ENCODE results near the gene FYB1. TPM values are rescaled to one million over a fixed set of nuclear protein-coding genes. Genes with fewer than 3 reads are reported as not detected.

Gene FYB1
- polyA plus RNA-seq, 6 donors from 2014 or later: 1.4 to 4.1 (median 2.0) TPM

GRCh38 chr5:39119404-39120051 is 99.8 kb downstream of the FYB1 start:
- H3K27ac Mint-ChIP-seq: no peak overlapping the region

GRCh38 chr5:39118638-39119037 is 100.7 kb downstream of the FYB1 start:
- peaks cover 0 to 8% (median 5%) of the 10 kb centered on the region in 3 donors for H3K27me3 Mint-ChIP-seq
- ATAC-seq (ENCODE audit: low read depth in 2 of 2) (no peak), DNase-seq (no peak)
- H3K4me1 Mint-ChIP-seq: no peaks in the 10 kb centered on the region
- H3K36me3 Mint-ChIP-seq: no peaks in the 10 kb centered on the region
- no peaks in the 10 kb centered on the region for H3K9me3 Mint-ChIP-seq
- H3K27ac Mint-ChIP-seq: no peak overlapping the region
- no peak overlapping the region for H3K4me3 Mint-ChIP-seq

More at GRCh38 chr5:39119404-39120051, 99.8 kb downstream of the FYB1 start:
- peaks cover 0 to 8% (median 5%) of the 10 kb centered on the region in 3 donors for H3K27me3 Mint-ChIP-seq
- no peaks in the 10 kb centered on the region for H3K4me1 Mint-ChIP-seq
- no peak overlapping the region for H3K4me3 Mint-ChIP-seq
- no peak for DNase-seq
- H3K9me3 Mint-ChIP-seq: no peaks in the 10 kb centered on the region
- no peaks in the 10 kb centered on the region for H3K36me3 Mint-ChIP-seq
- ATAC-seq (ENCODE audit: low read depth in 2 of 2): no peak

GRCh38 chr5:39117401-39117800 is 102.0 kb downstream of the FYB1 start:
- DNase-seq: no peak
- H3K27ac Mint-ChIP-seq: peak overlapping the region in 1 of 6 donors; percentile 55
- no peaks in the 10 kb centered on the region for H3K4me1 Mint-ChIP-seq
- no peaks in the 10 kb centered on the region for H3K9me3 Mint-ChIP-seq
- peaks cover 0 to 8% (median 5%) of the 10 kb centered on the region in 3 donors for H3K27me3 Mint-ChIP-seq
- no peak overlapping the region for H3K4me3 Mint-ChIP-seq
- H3K36me3 Mint-ChIP-seq: no peaks in the 10 kb centered on the region
- no peak for ATAC-seq (ENCODE audit: low read depth in 2 of 2)

- Mint-ChIP-seq H3K4me1 (no peaks in the 10 kb centered on the region), H3K27me3 (peaks cover 0 to 1% (median under 1%) of the 10 kb centered on the region in 3 donors), H3K4me3 (no peak overlapping the region), H3K27ac (no peak overlapping the region), H3K9me3 (no peaks in the 10 kb centered on the region), H3K36me3 (no peaks in the 10 kb centered on the region)
- DNase-seq (no peak), ATAC-seq (ENCODE audit: low read depth in 2 of 2) (no peak)
Observed at GRCh38 chr5:39116344-39117170, 102.8 kb downstream of the FYB1 start.

GRCh38 chr5:39115644-39116343 is 103.6 kb downstream of the FYB1 start:
- Mint-ChIP-seq H3K9me3 (no peaks in the 10 kb centered on the region), H3K36me3 (no peaks in the 10 kb centered on the region), H3K4me3 (no peak overlapping the region), H3K27me3 (no peaks in the 10 kb centered on the region), H3K27ac (no peak overlapping the region), H3K4me1 (no peaks in the 10 kb centered on the region)
- ATAC-seq (ENCODE audit: low read depth in 2 of 2): no peak
- no peak for DNase-seq

- H3K4me3 Mint-ChIP-seq: no peak overlapping the region
- no peaks in the 10 kb centered on the region for H3K36me3 Mint-ChIP-seq
- ATAC-seq (ENCODE audit: low read depth in 2 of 2) (no peak), DNase-seq (no peak)
- H3K4me1 Mint-ChIP-seq: no peaks in the 10 kb centered on the region
- no peaks in the 10 kb centered on the region for H3K27me3 Mint-ChIP-seq
- H3K9me3 Mint-ChIP-seq: no peaks in the 10 kb centered on the region
- H3K27ac Mint-ChIP-seq: no peak overlapping the region
Observed at GRCh38 chr5:39114155-39114554, 105.2 kb downstream of the FYB1 start.

- Mint-ChIP-seq H3K27me3 (no peaks in the 10 kb centered on the region), H3K4me3 (no peak overlapping the region), H3K27ac (no peak overlapping the region), H3K4me1 (no peaks in the 10 kb centered on the region), H3K36me3 (no peaks in the 10 kb centered on the region), H3K9me3 (no peaks in the 10 kb centered on the region)
- no peak for DNase-seq
- ATAC-seq (ENCODE audit: low read depth in 2 of 2): no peak
Observed at GRCh38 chr5:39113354-39113953, 105.9 kb downstream of the FYB1 start.

- Mint-ChIP-seq H3K27me3 (peaks cover 0 to 1% (median 0%) of the 10 kb centered on the region in 3 donors), H3K4me3 (no peak overlapping the region), H3K9me3 (no peaks in the 10 kb centered on the region), H3K4me1 (no peaks in the 10 kb centered on the region), H3K36me3 (no peaks in the 10 kb centered on the region), H3K27ac (peak overlapping the region in 1 of 6 donors; percentile 14)
- DNase-seq: no peak
- ATAC-seq (ENCODE audit: low read depth in 2 of 2): no peak
Observed at GRCh38 chr5:39109606-39110005, 109.8 kb downstream of the FYB1 start.

GRCh38 chr5:39108987-39109386 is 110.4 kb downstream of the FYB1 start:
- H3K4me1 Mint-ChIP-seq: no peaks in the 10 kb centered on the region
- H3K9me3 Mint-ChIP-seq: no peaks in the 10 kb centered on the region
- no peaks in the 10 kb centered on the region for H3K36me3 Mint-ChIP-seq
- no peak overlapping the region for H3K4me3 Mint-ChIP-seq
- no peak for DNase-seq
- ATAC-seq (ENCODE audit: low read depth in 2 of 2): no peak
- no peak overlapping the region for H3K27ac Mint-ChIP-seq
- H3K27me3 Mint-ChIP-seq: peaks cover 0 to 6% (median 0%) of the 10 kb centered on the region in 3 donors

- Mint-ChIP-seq H3K4me3 (no peak overlapping the region), H3K4me1 (no peaks in the 10 kb centered on the region), H3K27ac (no peak overlapping the region), H3K9me3 (no peaks in the 10 kb centered on the region), H3K36me3 (no peaks in the 10 kb centered on the region), H3K27me3 (peaks cover 0 to 6% (median 0%) of the 10 kb centered on the region in 3 donors)
- no peak for DNase-seq
- no peak for ATAC-seq (ENCODE audit: low read depth in 2 of 2)
Observed at GRCh38 chr5:39107350-39107749, 112.0 kb downstream of the FYB1 start.

- H3K4me3 Mint-ChIP-seq: no peak overlapping the region
- no peaks in the 10 kb centered on the region for H3K36me3 Mint-ChIP-seq
- DNase-seq: peak; percentile 8
- no peak overlapping the region for H3K27ac Mint-ChIP-seq
- H3K27me3 Mint-ChIP-seq: peaks cover 0 to 6% (median 0%) of the 10 kb centered on the region in 3 donors
- H3K9me3 Mint-ChIP-seq: no peaks in the 10 kb centered on the region
- ATAC-seq (ENCODE audit: low read depth in 2 of 2): no peak
- no peaks in the 10 kb centered on the region for H3K4me1 Mint-ChIP-seq
Observed at GRCh38 chr5:39106322-39106721, 113.0 kb downstream of the FYB1 start.

- ATAC-seq (ENCODE audit: low read depth in 2 of 2) (no peak), DNase-seq (no peak)
- Mint-ChIP-seq H3K27me3 (peaks cover 0 to 6% (median 0%) of the 10 kb centered on the region in 3 donors), H3K9me3 (no peaks in the 10 kb centered on the region), H3K36me3 (no peaks in the 10 kb centered on the region), H3K4me1 (no peaks in the 10 kb centered on the region), H3K4me3 (no peak overlapping the region), H3K27ac (no peak overlapping the region)
Observed at GRCh38 chr5:39104221-39104620, 115.1 kb downstream of the FYB1 start.

- H3K4me1 Mint-ChIP-seq: no peaks in the 10 kb centered on the region
- H3K27ac Mint-ChIP-seq: no peak overlapping the region
- H3K9me3 Mint-ChIP-seq: no peaks in the 10 kb centered on the region
- ATAC-seq (ENCODE audit: low read depth in 2 of 2) (no peak), DNase-seq (no peak)
- H3K36me3 Mint-ChIP-seq: no peaks in the 10 kb centered on the region
- peaks cover 0 to 6% (median 0%) of the 10 kb centered on the region in 3 donors for H3K27me3 Mint-ChIP-seq
- no peak overlapping the region for H3K4me3 Mint-ChIP-seq
Observed at GRCh38 chr5:39102684-39103155, 116.6 kb downstream of the FYB1 start.
